SU-DHL-6 (cell line): Measurements from ENCODE around the gene ATXN7.

ENCODE experiments used
- H2AFZ ChIP-seq: fragments of 200-600 bp; sonication (generic); 2 replicates; pipeline ENCODE4 v1.6.1; 2014; ENCODE audit warnings: low read depth, mild to moderate bottlenecking, moderate library complexity, mixed read lengths, antibody characterized with exemption, low read length; ENCODE audit not compliant: severe bottlenecking
- H3F3A ChIP-seq: fragments of 200-600 bp; shearing (Covaris generic); 2 replicates; pipeline ENCODE4 v1.6.0; 2016; ENCODE audit warnings: antibody characterized with exemption, mild to moderate bottlenecking; ENCODE audit not compliant: insufficient read depth
- H3K27ac ChIP-seq: fragments of 200-600 bp; sonication (generic); 2 replicates; pipeline ENCODE4 v1.5.1; 2016; ENCODE audit warnings: low read depth, mild to moderate bottlenecking, low read length, moderate library complexity, mixed read lengths
- H3K27me3 ChIP-seq: fragments of 200-600 bp; sonication (generic), shearing (Covaris generic); 2 replicates; pipeline ENCODE4 v1.6.0; 2014; ENCODE audit warnings: mild to moderate bottlenecking, low read length
- H3K36me3 ChIP-seq: fragments of 200-600 bp; sonication (generic); 2 replicates; pipeline ENCODE4 v1.6.1; 2014; ENCODE audit warnings: mild to moderate bottlenecking, low read length, mixed read lengths
- H3K4me2 ChIP-seq: fragments of 300-600, 200-600 bp; shearing (Covaris generic), sonication (generic); 2 replicates; pipeline ENCODE4 v1.6.0; 2014; ENCODE audit warnings: low read length, low read depth, mild to moderate bottlenecking; ENCODE audit not compliant: poor library complexity, severe bottlenecking
- H3K4me3 ChIP-seq: fragments of 200-600 bp; sonication (generic); 2 replicates; pipeline ENCODE4 v1.5.1; 2014; ENCODE audit warnings: antibody characterized with exemption, low read length, mild to moderate bottlenecking, mixed read lengths; ENCODE audit not compliant: insufficient read depth, poor library complexity, severe bottlenecking
- H3K79me2 ChIP-seq: fragments of 200-600 bp; sonication (generic); 2 replicates; pipeline ENCODE4 v1.6.1; 2014; ENCODE audit warnings: mild to moderate bottlenecking, low read length, moderate library complexity; ENCODE audit not compliant: insufficient read depth
- H3K9ac ChIP-seq: fragments of 200-600 bp; sonication (generic); 2 replicates; pipeline ENCODE4 v1.7.0; 2014; ENCODE audit warnings: mild to moderate bottlenecking, low read length
- H3K9me2 ChIP-seq: fragments of 200-600 bp; sonication (generic); replicated peaks from 2 replicates; pipeline ENCODE4 v1.6.1; 2014; ENCODE audit warnings: low read length; ENCODE audit not compliant: insufficient read depth
- H3K9me3 ChIP-seq: fragments of 200-600 bp; sonication (generic); 2 replicates; pipeline ENCODE4 v1.6.1; 2014; ENCODE audit warnings: low read length, mixed read lengths; ENCODE audit not compliant: insufficient read depth
- H4K20me1 ChIP-seq: fragments of 200-600 bp; sonication (generic); 2 replicates; pipeline ENCODE4 v1.6.1; 2014; ENCODE audit warnings: low read depth, mild to moderate bottlenecking, antibody characterized with exemption, low read length, moderate library complexity, mixed read lengths
- CTCF ChIP-seq: fragments of 200-600 bp; sonication (generic); IDR thresholded peaks from one replicate; pipeline ENCODE4 v1.5.1; 2017; ENCODE audit warnings: antibody characterized with exemption, mild to moderate bottlenecking, low read length, moderate library complexity; ENCODE audit not compliant: insufficient read depth, poor library complexity, severe bottlenecking
- EZH2phosphoT487 ChIP-seq: fragments of 200-600 bp; sonication (generic), shearing (Covaris generic); conservative IDR thresholded peaks from 2 replicates; pipeline ENCODE4 v1.6.1; 2018; ENCODE audit warnings: mild to moderate bottlenecking, antibody characterized with exemption, low read length, moderate library complexity, mixed read lengths

Gene ATXN7

GRCh38 chr3:63967675-63968611 lies 104.3 kb downstream of the ATXN7 start:
- H3F3A ChIP-seq, result no peaks in the 10 kb centered on the region
- H3K9me2 ChIP-seq, result no peaks in the 10 kb centered on the region
- no peaks in the 10 kb centered on the region for H3K27me3 ChIP-seq
- no peak for TF ChIP-seq CTCF
- no peak for TF ChIP-seq EZH2phosphoT487
- H3K9me3 ChIP-seq, result no peaks in the 10 kb centered on the region
- no peaks in the 10 kb centered on the region for H4K20me1 ChIP-seq
- H3K9ac ChIP-seq, result no peak overlapping the region
- no peak overlapping the region for H2AFZ ChIP-seq
- no peak overlapping the region for H3K27ac ChIP-seq
- no peak overlapping the region for H3K4me2 ChIP-seq
- no peaks in the 10 kb centered on the region; the same call in 1 of the 2 replicates for H3K36me3 ChIP-seq
- no peak overlapping the region for H3K4me3 ChIP-seq
- peaks cover 55% of the 10 kb centered on the region; the same call in 1 of the 2 replicates for H3K79me2 ChIP-seq

- Histone ChIP-seq H3K27ac (no peak overlapping the region), H2AFZ (no peak overlapping the region), H3K4me2 (no peak overlapping the region), H4K20me1 (no peaks in the 10 kb centered on the region), H3F3A (no peaks in the 10 kb centered on the region), H3K36me3 (no peaks in the 10 kb centered on the region), H3K27me3 (no peaks in the 10 kb centered on the region), H3K79me2 (peaks cover 62% of the 10 kb centered on the region; the same call in 1 of the 2 replicates), H3K9ac (no peak overlapping the region), H3K4me3 (no peak overlapping the region), H3K9me2 (no peaks in the 10 kb centered on the region), H3K9me3 (no peaks in the 10 kb centered on the region)
- TF ChIP-seq EZH2phosphoT487, result no peak
Measured at GRCh38 chr3:63968612-63969350, 105.1 kb downstream of the ATXN7 start.

GRCh38 chr3:63969876-63970275 lies 106.2 kb downstream of the ATXN7 start:
- Histone ChIP-seq H3K4me3 (no peak overlapping the region), H3K79me2 (peaks cover 69% of the 10 kb centered on the region; the same call in 1 of the 2 replicates)
- TF ChIP-seq EZH2phosphoT487 (no peak), CTCF (no peak)

More at GRCh38 chr3:63969876-63970275, 106.2 kb downstream of the ATXN7 start:
- no peaks in the 10 kb centered on the region for H3F3A ChIP-seq
- H3K9ac ChIP-seq, result no peak overlapping the region
- no peaks in the 10 kb centered on the region for H4K20me1 ChIP-seq
- no peaks in the 10 kb centered on the region for H3K9me3 ChIP-seq
- no peaks in the 10 kb centered on the region for H3K9me2 ChIP-seq
- no peak overlapping the region for H2AFZ ChIP-seq
- no peaks in the 10 kb centered on the region for H3K36me3 ChIP-seq
- no peak overlapping the region for H3K27ac ChIP-seq
- no peak overlapping the region for H3K4me2 ChIP-seq
- no peaks in the 10 kb centered on the region for H3K27me3 ChIP-seq
